Gastroesophageal sphincter (tissue), 4 donors: ENCODE data around the gene FARS2. TPM values are rescaled to one million over a fixed set of nuclear protein-coding genes. Genes with fewer than 3 reads are reported as not detected.

Experiments
- ATAC-seq: fragments of 150-250 bp; one replicate; pipeline ENCODE4 v1.9.1; 2016; ENCODE audit warnings: mild to moderate bottlenecking, moderate library complexity
- H3K27ac ChIP-seq, 4 donors: fragments of 200-600 bp; sonication (generic) in 3 of 4; 1 replicate in 3 of 4; 2 replicates in 1 of 4; pipeline ENCODE4 v1.5.1; 2016 to 2019
- H3K27me3 ChIP-seq: fragments of 200-600 bp; sonication (generic); one replicate; pipeline ENCODE4 v1.5.1; 2019
- H3K36me3 ChIP-seq, 2 donors: fragments of 200-600 bp; sonication (generic); one replicate each; pipeline ENCODE4 v1.5.1; 2019; ENCODE audit warnings: control low read depth in 1 of 2
- H3K4me1 ChIP-seq, 3 donors: fragments of 200-600 bp; sonication (generic); 1 replicate in 2 of 3; 2 replicates in 1 of 3; pipeline ENCODE4 v1.5.1; 2016 to 2019; ENCODE audit warnings: control low read depth in 2 of 3
- H3K4me3 ChIP-seq, 2 donors: fragments of 200-600 bp; sonication (generic); one replicate each; pipeline ENCODE4 v1.5.1; 2019; ENCODE audit warnings: mild to moderate bottlenecking in 1 of 2, moderate library complexity in 1 of 2
- H3K9me3 ChIP-seq, 3 donors: fragments of 200-600 bp; sonication (generic); one replicate each; pipeline ENCODE4 v1.5.1; 2017 to 2019; ENCODE audit warnings: control low read depth in 2 of 3
- CTCF ChIP-seq, 4 experiments: fragments of 200-600 bp in 2 of 4; fragments of 450-650 bp in 2 of 4; sonication (generic) in 1 of 4; IDR thresholded peaks; one replicate each; pipeline ENCODE4 v1.5.1; 2017 to 2019; ENCODE audit warnings: antibody characterized with exemption in 4 of 4, mild to moderate bottlenecking in 2 of 4, moderate library complexity in 2 of 4
- EP300 ChIP-seq: sonication (generic); formaldehyde crosslinking; IDR thresholded peaks from one replicate; pipeline ENCODE4 v1.6.1; 2017; ENCODE audit warnings: antibody characterized with exemption, mild to moderate bottlenecking
- POLR2A ChIP-seq, 2 donors: fragments of 450-650 bp; IDR thresholded peaks; one replicate each; pipeline ENCODE4 v1.6.1; 2017; ENCODE audit warnings: antibody characterized with exemption in 2 of 2, mild to moderate bottlenecking in 2 of 2, moderate library complexity in 1 of 2
- POLR2AphosphoS5 ChIP-seq: sonication (generic); formaldehyde crosslinking; IDR thresholded peaks from one replicate; pipeline ENCODE4 v1.6.1; 2017; ENCODE audit warnings: antibody characterized with exemption
- WGBS, 2 donors: methylation state at CpG; one replicate each; pipeline ENCODE4 v1.1.5; 2018; ENCODE audit warnings: low coverage in 1 of 2; 5-methylcytosine and 5-hydroxymethylcytosine counted together
- total RNA-seq, 4 donors: library from RNA; depleted of rRNA; stranded (reverse); fragments of >200 nt; gene quantifications; one replicate each; pipeline ENCODE4 v1.1.0, GENCODE V29; 2016

Gene FARS2
- total RNA-seq, 4 donors from 2014 or later = 9.8 to 16.3 (median 14.4) TPM

GRCh38 chr6:5583528-5583927 lies 322.2 kb downstream of the FARS2 start:
- Histone ChIP-seq H3K4me1 (no peaks in the 10 kb centered on the region), H3K27ac (no peak overlapping the region), H3K4me3 (no peak overlapping the region), H3K9me3 (peaks cover 0 to 7% (median 0%) of the 10 kb centered on the region in 3 donors), H3K36me3 (no peaks in the 10 kb centered on the region), H3K27me3 (no peaks in the 10 kb centered on the region)
- TF ChIP-seq POLR2AphosphoS5 (no peak), POLR2A (IDR thresholded peaks at IDR 0.05) (no peak), EP300 (no peak), CTCF (IDR thresholded peaks at IDR 0.05) (no peak)
- ATAC-seq = no peak
- 54 to 80% methylated on average over 2 to 3 of the region's 3 CpGs for WGBS, 2 donors

- H3K9me3 ChIP-seq = peaks cover 0 to 7% (median 0%) of the 10 kb centered on the region in 3 donors
- TF ChIP-seq POLR2AphosphoS5 (no peak), CTCF (IDR thresholded peaks at IDR 0.05) (no peak), EP300 (no peak), POLR2A (IDR thresholded peaks at IDR 0.05) (no peak)
- ATAC-seq = no peak
- H3K4me3 ChIP-seq = no peak overlapping the region
- 50 to 63% methylated on average over 4 to 5 of the region's 5 CpGs for WGBS, 2 donors
- no peak overlapping the region for H3K27ac ChIP-seq
- H3K4me1 ChIP-seq = no peaks in the 10 kb centered on the region
- no peaks in the 10 kb centered on the region for H3K36me3 ChIP-seq
- no peaks in the 10 kb centered on the region for H3K27me3 ChIP-seq
Measured at GRCh38 chr6:5584078-5584482, 322.8 kb downstream of the FARS2 start.

DNA sequence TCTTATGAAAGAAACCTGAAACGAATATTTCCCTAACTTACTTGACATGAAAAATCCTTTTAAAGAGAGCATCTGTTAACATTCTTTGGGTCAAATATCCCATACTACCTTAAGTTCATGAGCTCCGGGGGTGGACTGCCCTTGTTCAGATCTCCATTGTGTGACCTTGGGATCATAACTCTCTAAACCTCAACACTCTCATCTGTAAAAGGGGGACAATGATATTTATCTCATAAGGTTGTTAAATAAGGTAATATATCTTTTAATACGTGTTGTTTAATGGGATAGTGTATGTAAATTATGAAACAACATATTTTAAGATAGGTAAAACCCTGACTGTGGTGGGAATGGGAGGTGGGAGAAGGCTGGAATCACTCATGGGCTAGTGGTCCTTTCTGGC lies 326.3 kb downstream of the FARS2 start:
- H3K4me3 ChIP-seq = no peak overlapping the region

DNA sequence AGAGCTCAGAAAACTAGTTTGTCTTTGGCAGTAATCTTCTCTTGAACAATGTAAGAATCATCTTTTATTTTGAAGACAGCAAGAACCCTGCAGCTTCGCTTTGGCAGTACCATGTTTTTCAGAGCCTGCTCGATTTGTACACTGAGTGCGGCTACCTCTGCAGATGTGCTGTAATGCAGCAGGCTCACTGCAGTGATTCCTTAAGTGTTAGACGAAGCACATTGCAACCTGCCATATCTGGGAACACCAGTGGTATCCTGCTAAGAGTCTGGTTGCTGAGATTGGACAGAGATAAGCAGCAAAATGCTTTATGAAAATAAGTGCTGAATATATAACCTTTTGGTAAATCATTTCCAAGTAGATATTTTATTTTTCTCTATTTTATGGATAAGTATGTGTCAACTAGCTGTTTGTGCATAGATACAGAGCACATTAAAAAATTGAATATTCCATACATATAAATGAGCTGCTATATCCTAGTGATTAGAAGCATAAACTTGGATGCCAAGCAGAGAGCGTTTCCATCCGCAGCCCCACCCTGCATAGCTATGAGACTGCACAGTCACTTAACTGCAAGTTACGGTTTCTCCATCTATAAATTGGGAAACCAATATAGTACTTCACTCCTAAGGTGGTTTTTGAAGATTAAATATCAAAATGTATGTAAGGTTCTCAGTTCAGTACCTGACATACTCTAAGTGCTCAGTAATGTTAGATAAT lies 328.3 kb downstream of the FARS2 start:
- ATAC-seq = no peak
- WGBS, 2 donors = 83 to 94% methylated on average over 4 to 7 of the region's 7 CpGs
- H3K36me3 ChIP-seq = no peaks in the 10 kb centered on the region
- no peak overlapping the region for H3K27ac ChIP-seq
- no peaks in the 10 kb centered on the region for H3K27me3 ChIP-seq
- TF ChIP-seq EP300 (no peak), POLR2AphosphoS5 (no peak), POLR2A (IDR thresholded peaks at IDR 0.05) (no peak), CTCF (IDR thresholded peaks at IDR 0.05) (no peak)
- no peaks in the 10 kb centered on the region for H3K4me1 ChIP-seq
- no peak overlapping the region for H3K4me3 ChIP-seq
- peaks cover 0 to 7% (median 0%) of the 10 kb centered on the region in 3 donors for H3K9me3 ChIP-seq

More for the DNA sequence above, 326.3 kb downstream of the FARS2 start:
- H3K27me3 ChIP-seq = no peaks in the 10 kb centered on the region
- H3K9me3 ChIP-seq = peaks cover 0 to 7% (median 0%) of the 10 kb centered on the region in 3 donors
- H3K36me3 ChIP-seq = no peaks in the 10 kb centered on the region
- TF ChIP-seq CTCF (IDR thresholded peaks at IDR 0.05) (no peak), POLR2A (IDR thresholded peaks at IDR 0.05) (no peak), POLR2AphosphoS5 (no peak), EP300 (no peak)
- 88 to 96% methylated on average over 2 to 3 of the region's 3 CpGs for WGBS, 2 donors
- no peaks in the 10 kb centered on the region for H3K4me1 ChIP-seq
- ATAC-seq = no peak
- H3K27ac ChIP-seq = no peak overlapping the region

DNA sequence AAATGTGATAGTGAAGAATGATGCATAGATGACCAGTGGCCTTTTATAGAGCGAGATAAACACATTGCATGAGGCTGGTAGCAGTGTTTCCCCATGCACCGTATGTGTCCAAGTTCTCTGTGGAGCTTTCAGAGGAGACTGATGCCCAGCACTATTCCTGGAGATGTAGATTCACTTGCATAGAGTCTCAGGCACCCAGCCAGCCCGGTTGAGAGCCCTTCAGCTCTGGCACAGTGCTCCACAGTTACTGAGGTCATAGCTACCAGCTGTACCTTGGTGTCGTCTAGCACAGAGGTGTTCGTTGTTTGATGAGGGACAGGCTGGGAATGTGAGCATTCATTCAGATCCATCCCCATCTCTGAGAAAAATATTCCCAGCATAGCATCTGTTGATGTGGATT lies 328.9 kb downstream of the FARS2 start:
- H3K9me3 ChIP-seq = peaks cover 0 to 7% (median 0%) of the 10 kb centered on the region in 3 donors
- H3K27me3 ChIP-seq = no peaks in the 10 kb centered on the region
- no peak for ATAC-seq
- 73 to 83% methylated on average over 4 of the region's 5 CpGs for WGBS, 2 donors
- no peaks in the 10 kb centered on the region for H3K4me1 ChIP-seq
- TF ChIP-seq CTCF (IDR thresholded peaks at IDR 0.05) (no peak), POLR2AphosphoS5 (no peak), POLR2A (IDR thresholded peaks at IDR 0.05) (no peak), EP300 (no peak)
- H3K27ac ChIP-seq = no peak overlapping the region
- no peak overlapping the region for H3K4me3 ChIP-seq
- no peaks in the 10 kb centered on the region for H3K36me3 ChIP-seq
